Hematopoietic multipotent progenitor cell treated with erythropoietin and hydrocortisone succinate and interleukin-3 and kit ligand, for 6 days (in vitro differentiated cells): ENCODE data around the gene AMH.
"Not testable (repeated sequence)": the region's sequence is repeated elsewhere in the genome, so short reads cannot be mapped to it uniquely, and the experiment has no call there.

Experiments used
- DNase-seq: peaks from one replicate; pipeline ENCODE4 v3.0.0-alpha.2; 2015

Gene AMH

GRCh38 chr19:2271234-2272103, 22.3 kb downstream of the AMH start:
- no peak for DNase-seq

GRCh38 chr19:2273356-2274184, 24.4 kb downstream of the AMH start:
- peak; percentile 90 for DNase-seq

GRCh38 chr19:2274185-2274711, 25.1 kb downstream of the AMH start:
- DNase-seq = no peak

- peak; percentile 84 for DNase-seq
Observed at GRCh38 chr19:2274931-2275535, 25.9 kb downstream of the AMH start.

GRCh38 chr19:2275588-2276428, 26.7 kb downstream of the AMH start:
- no peak for DNase-seq

- no peak for DNase-seq
Observed at GRCh38 chr19:2276429-2276986, 27.4 kb downstream of the AMH start.

- DNase-seq = no peak
Observed at GRCh38 chr19:2277138-2277537, 28.0 kb downstream of the AMH start.

- no peak for DNase-seq
Observed at GRCh38 chr19:2278459-2279158, 29.5 kb downstream of the AMH start.

- no peak for DNase-seq
Observed at GRCh38 chr19:2280633-2281264, 31.6 kb downstream of the AMH start.

GRCh38 chr19:2281265-2282061, 32.3 kb downstream of the AMH start:
- not testable (repeated sequence) for DNase-seq

- peak; percentile 76 for DNase-seq
Observed at GRCh38 chr19:2282062-2282861, 33.1 kb downstream of the AMH start, which contains the start of gene PEAK3. TSS of gene PEAK3 (minus strand) at chr19:2282175. CDS start at chr19:2280931, 1,244 bp downstream.

- DNase-seq = no peak
Observed at GRCh38 chr19:2282862-2283237, 33.7 kb downstream of the AMH start.

GRCh38 chr19:2283835-2284507, 34.8 kb downstream of the AMH start:
- DNase-seq = no peak

GRCh38 chr19:2286402-2287140, 37.4 kb downstream of the AMH start:
- DNase-seq = no peak

- peak; percentile 63 for DNase-seq
Observed at GRCh38 chr19:2287585-2288337, 38.6 kb downstream of the AMH start.

GRCh38 chr19:2288338-2288817, 39.3 kb downstream of the AMH start:
- no peak for DNase-seq
